ENCODE measurements around the gene SORCS2. TPM values are rescaled to one million over a fixed set of nuclear protein-coding genes. Genes with fewer than 3 reads are reported as not detected.

The SORCS2 gene
- total RNA-seq, 1 experiment from 2014 or later = 0.06 TPM

GRCh38 chr4:7733201-7733600 is 540.9 kb downstream of the SORCS2 start:
- no peaks in the 10 kb centered on the region for H3K9me3 ChIP-seq (ENCODE audit: low read depth, low read length, poor library complexity, severe bottlenecking)
- intact Hi-C loops (cut with micrococcal nuclease; ENCODE audit: unreplicated experiment) = no loop called here
- no peak overlapping the region for H3K4me3 ChIP-seq (ENCODE audit: low read depth, low read length, poor library complexity, severe bottlenecking)
- no peak for TF ChIP-seq EZH2 (IDR thresholded peaks at IDR 0.05; ENCODE audit: borderline replicate concordance, low read depth, low read length, poor library complexity, severe bottlenecking)
- no peak for TF ChIP-seq CTCF (conservative IDR thresholded peaks at IDR 0.05; ENCODE audit: low read depth, low read length)
- no peaks in the 10 kb centered on the region for H3K36me3 ChIP-seq (ENCODE audit: insufficient read depth, low read length, poor library complexity, severe bottlenecking)
- no peaks in the 10 kb centered on the region for H3K27me3 ChIP-seq (replicated peaks; ENCODE audit: insufficient read depth, low read depth, low read length, poor library complexity)
- ChIA-PET POLR2A (ENCODE audit: low non-redundant PET) (no interaction called here), CTCF (no interaction called here)
- H3K27ac ChIP-seq (ENCODE audit: low read depth, low read length, poor library complexity, severe bottlenecking) = no peak overlapping the region
- H3K4me1 ChIP-seq (ENCODE audit: insufficient read depth, low read length, poor library complexity, severe bottlenecking) = no peaks in the 10 kb centered on the region
- no TSS peak for BruUV-seq (replicated peaks)
- no peak for DNase-seq (ENCODE audit: low spot score)

GRCh38 chr4:7733801-7734650 is 541.7 kb downstream of the SORCS2 start:
- POLR2A ChIA-PET (ENCODE audit: low non-redundant PET) = no interaction called here
- Histone ChIP-seq H3K27me3 (replicated peaks; ENCODE audit: insufficient read depth, low read depth, low read length, poor library complexity) (no peaks in the 10 kb centered on the region), H3K9me3 (ENCODE audit: low read depth, low read length, poor library complexity, severe bottlenecking) (no peaks in the 10 kb centered on the region), H3K36me3 (ENCODE audit: insufficient read depth, low read length, poor library complexity, severe bottlenecking) (no peaks in the 10 kb centered on the region), H3K4me1 (ENCODE audit: insufficient read depth, low read length, poor library complexity, severe bottlenecking) (no peaks in the 10 kb centered on the region), H3K4me3 (ENCODE audit: low read depth, low read length, poor library complexity, severe bottlenecking) (no peak overlapping the region), H3K27ac (ENCODE audit: low read depth, low read length, poor library complexity, severe bottlenecking) (no peak overlapping the region)
- BruUV-seq (replicated peaks) = no TSS peak
- no peak for DNase-seq (ENCODE audit: low spot score)
- CTCF ChIA-PET = no interaction called here
- intact Hi-C loops (cut with micrococcal nuclease; ENCODE audit: unreplicated experiment) = no loop called here
- TF ChIP-seq CTCF (conservative IDR thresholded peaks at IDR 0.05; ENCODE audit: low read depth, low read length) (no peak), EZH2 (IDR thresholded peaks at IDR 0.05; ENCODE audit: borderline replicate concordance, low read depth, low read length, poor library complexity, severe bottlenecking) (no peak)

GRCh38 chr4:7734651-7735260 is 542.4 kb downstream of the SORCS2 start:
- H3K4me1 ChIP-seq (ENCODE audit: insufficient read depth, low read length, poor library complexity, severe bottlenecking) = no peaks in the 10 kb centered on the region
- intact Hi-C loops (cut with micrococcal nuclease; ENCODE audit: unreplicated experiment) = no loop called here
- CTCF ChIA-PET = no interaction called here
- TF ChIP-seq EZH2 (IDR thresholded peaks at IDR 0.05; ENCODE audit: borderline replicate concordance, low read depth, low read length, poor library complexity, severe bottlenecking) (no peak), CTCF (conservative IDR thresholded peaks at IDR 0.05; ENCODE audit: low read depth, low read length) (no peak)
- H3K4me3 ChIP-seq (ENCODE audit: low read depth, low read length, poor library complexity, severe bottlenecking) = no peak overlapping the region
- no TSS peak for BruUV-seq (replicated peaks)
- no peaks in the 10 kb centered on the region for H3K27me3 ChIP-seq (replicated peaks; ENCODE audit: insufficient read depth, low read depth, low read length, poor library complexity)
- no peak for DNase-seq (ENCODE audit: low spot score)
- H3K36me3 ChIP-seq (ENCODE audit: insufficient read depth, low read length, poor library complexity, severe bottlenecking) = no peaks in the 10 kb centered on the region
- no peak overlapping the region for H3K27ac ChIP-seq (ENCODE audit: low read depth, low read length, poor library complexity, severe bottlenecking)
- H3K9me3 ChIP-seq (ENCODE audit: low read depth, low read length, poor library complexity, severe bottlenecking) = no peaks in the 10 kb centered on the region
- POLR2A ChIA-PET (ENCODE audit: low non-redundant PET) = no interaction called here

Data from A673 (cell line).